Prostate gland (tissue), 2 donors: ENCODE measurements around the gene RECQL5. TPM values are rescaled to one million over a fixed set of nuclear protein-coding genes. Genes with fewer than 3 reads are reported as not detected.
A peak's percentile ranks its signal among the peaks of the same experiment; 100 is the strongest.

Experiments
- DNase-seq: peaks from one replicate; pipeline ENCODE4 v3.0.0-alpha.2; 2019; ENCODE audit warnings: low spot score
- H3K27ac ChIP-seq, 2 donors: fragments of 200-600 bp; sonication (generic); 2 replicates each; pipeline ENCODE4 v1.5.1; 2017 to 2019
- H3K27me3 ChIP-seq: fragments of 200-600 bp; sonication (generic); replicated peaks from 2 replicates; pipeline ENCODE4 v1.5.1; 2019; ENCODE audit not compliant: insufficient read depth
- H3K36me3 ChIP-seq, 2 donors: fragments of 200-600 bp; sonication (generic); 1 replicate in 1 of 2; 2 replicates in 1 of 2; pipeline versions ENCODE4 v1.5.1 to v1.8.1; 2017 to 2019
- H3K4me1 ChIP-seq: fragments of 200-600 bp; sonication (generic); replicated peaks from 2 replicates; pipeline ENCODE4 v1.5.1; 2019
- H3K4me3 ChIP-seq, 2 donors: fragments of 200-600 bp; sonication (generic); 2 replicates each; pipeline ENCODE4 v1.5.1; 2017 to 2019
- H3K9me3 ChIP-seq: fragments of 200-600 bp; sonication (generic); 2 replicates; pipeline ENCODE4 v1.5.1; 2017
- POLR2A ChIP-seq: fragments of 450-650 bp; IDR thresholded peaks from one replicate; pipeline ENCODE4 v1.6.1; 2016; ENCODE audit warnings: antibody characterized with exemption, mild to moderate bottlenecking
- POLR2AphosphoS5 ChIP-seq: sonication (generic); formaldehyde crosslinking; IDR thresholded peaks from one replicate; pipeline ENCODE4 v1.6.1; 2017; ENCODE audit warnings: antibody characterized with exemption
- WGBS: methylation state at CpG from one replicate; pipeline ENCODE4 v1.1.5; 2018; 5-methylcytosine and 5-hydroxymethylcytosine counted together
- intact Hi-C: fragments of 100-400 bp; cut with DNase I; formaldehyde crosslinking; loops from one replicate; pipeline ENCODE4 v1.14.2; 2022
- total RNA-seq, 2 donors: library from RNA; depleted of rRNA; stranded (reverse); fragments of >200 nt; gene quantifications; one replicate each; pipeline ENCODE4 v1.1.0, GENCODE V29; 2016
- TF ChIP-seq, protein P1 (sequence below), 4 experiments: fragments of 200-600 bp in 2 of 4; fragments of 450-650 bp in 2 of 4; sonication (generic) in 2 of 4; IDR thresholded peaks; 1 replicate in 3 of 4; 2 replicates in 1 of 4; pipeline ENCODE4 v1.5.1; 2016 to 2019; ENCODE audit warnings: antibody characterized with exemption in 4 of 4, mild to moderate bottlenecking in 2 of 4, moderate library complexity in 2 of 4

The RECQL5 gene
- total RNA-seq, 2 donors from 2014 or later: 33.6 to 132 TPM

DNA sequence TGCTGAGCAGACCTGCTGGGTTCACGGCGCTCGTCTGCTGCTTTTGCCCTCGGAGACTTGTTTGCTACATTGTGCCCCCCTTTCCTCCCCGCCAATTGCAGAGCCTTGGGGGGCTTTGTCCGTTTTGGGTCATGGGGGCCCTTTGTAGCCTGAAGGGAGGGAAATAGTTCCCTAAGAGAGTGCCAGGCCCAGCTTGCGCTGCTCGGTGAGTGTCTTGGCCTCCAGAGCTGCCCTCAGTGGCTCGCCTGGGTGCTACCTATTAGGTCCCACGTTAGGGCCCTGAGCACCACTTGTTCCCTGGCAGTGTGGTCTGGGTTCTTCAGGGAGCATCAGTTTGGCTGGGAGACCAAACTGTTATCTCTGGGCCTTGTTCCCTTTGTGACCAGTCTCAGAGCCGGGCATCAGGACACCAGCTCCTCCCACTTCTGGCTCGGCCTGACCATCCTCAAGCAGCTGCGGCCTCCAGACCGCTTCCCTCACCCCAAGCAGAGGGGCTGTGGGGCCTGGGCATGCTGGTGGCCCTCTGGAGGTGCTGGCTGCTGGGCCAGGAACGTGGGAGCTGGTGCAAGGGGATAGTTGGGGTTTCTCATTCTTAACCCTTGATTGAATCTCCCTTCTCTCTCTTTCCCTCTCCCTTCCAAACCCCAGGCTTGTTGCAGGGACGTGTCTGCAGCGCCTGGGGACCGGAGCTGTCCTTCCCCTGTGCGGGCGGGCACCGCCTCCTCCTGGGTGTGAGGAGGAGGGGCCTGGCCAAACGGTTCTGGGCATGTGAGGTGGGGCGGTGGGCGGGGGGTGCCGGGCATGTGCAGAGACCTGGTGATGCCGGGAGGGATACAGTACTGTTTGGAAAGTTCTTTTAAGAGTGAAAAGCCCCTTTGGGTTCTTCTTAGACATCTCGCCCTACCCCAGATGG, 38.3 kb upstream of the RECQL5 start:
- WGBS: 68% methylated on average over 27 of the region's 27 CpGs
- no peak overlapping the region for H3K27ac ChIP-seq
- intact Hi-C loops: no loop called here

DNA sequence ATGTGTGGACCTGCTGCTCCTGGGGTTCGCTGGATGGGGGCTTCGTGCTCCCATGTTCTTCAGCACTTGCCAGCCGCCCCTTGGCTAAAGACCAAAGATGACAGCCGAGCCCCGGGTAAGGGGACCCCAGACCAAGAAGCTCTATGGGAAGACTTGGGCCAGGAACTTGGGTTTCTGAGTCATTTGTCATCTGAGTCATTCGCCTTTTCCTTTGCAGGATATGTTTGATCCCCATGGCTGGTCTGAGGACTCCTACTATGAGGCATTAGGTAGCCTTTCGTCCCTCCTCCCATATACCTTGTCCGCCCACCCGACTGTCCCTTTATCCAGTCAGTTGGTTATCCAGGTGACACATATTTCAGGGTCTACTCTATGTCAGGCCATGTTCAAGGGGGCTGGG, 36.6 kb upstream of the RECQL5 start:
- intact Hi-C loops: no loop called here
- WGBS: 83% methylated on average over 9 of the region's 9 CpGs
- DNase-seq: no peak
- TF ChIP-seq POLR2AphosphoS5: no peak
- TF ChIP-seq, protein P1, sequence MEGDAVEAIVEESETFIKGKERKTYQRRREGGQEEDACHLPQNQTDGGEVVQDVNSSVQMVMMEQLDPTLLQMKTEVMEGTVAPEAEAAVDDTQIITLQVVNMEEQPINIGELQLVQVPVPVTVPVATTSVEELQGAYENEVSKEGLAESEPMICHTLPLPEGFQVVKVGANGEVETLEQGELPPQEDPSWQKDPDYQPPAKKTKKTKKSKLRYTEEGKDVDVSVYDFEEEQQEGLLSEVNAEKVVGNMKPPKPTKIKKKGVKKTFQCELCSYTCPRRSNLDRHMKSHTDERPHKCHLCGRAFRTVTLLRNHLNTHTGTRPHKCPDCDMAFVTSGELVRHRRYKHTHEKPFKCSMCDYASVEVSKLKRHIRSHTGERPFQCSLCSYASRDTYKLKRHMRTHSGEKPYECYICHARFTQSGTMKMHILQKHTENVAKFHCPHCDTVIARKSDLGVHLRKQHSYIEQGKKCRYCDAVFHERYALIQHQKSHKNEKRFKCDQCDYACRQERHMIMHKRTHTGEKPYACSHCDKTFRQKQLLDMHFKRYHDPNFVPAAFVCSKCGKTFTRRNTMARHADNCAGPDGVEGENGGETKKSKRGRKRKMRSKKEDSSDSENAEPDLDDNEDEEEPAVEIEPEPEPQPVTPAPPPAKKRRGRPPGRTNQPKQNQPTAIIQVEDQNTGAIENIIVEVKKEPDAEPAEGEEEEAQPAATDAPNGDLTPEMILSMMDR (IDR thresholded peaks at IDR 0.05): no peak
- no peak for TF ChIP-seq POLR2A
- Histone ChIP-seq H3K27me3 (no peaks in the 10 kb centered on the region), H3K9me3 (no peaks in the 10 kb centered on the region), H3K36me3 (peaks cover 6 to 21% of the 10 kb centered on the region in 2 donors), H3K4me3 (no peak overlapping the region), H3K27ac (no peak overlapping the region), H3K4me1 (peaks cover 13% of the 10 kb centered on the region)

More for the DNA sequence above, 38.3 kb upstream of the RECQL5 start:
- no peaks in the 10 kb centered on the region for H3K4me1 ChIP-seq
- H3K4me3 ChIP-seq: no peak overlapping the region
- peaks cover 6 to 21% of the 10 kb centered on the region in 2 donors for H3K36me3 ChIP-seq
- no peaks in the 10 kb centered on the region for H3K9me3 ChIP-seq
- DNase-seq: no peak
- H3K27me3 ChIP-seq: no peaks in the 10 kb centered on the region
- TF ChIP-seq, protein P1 (IDR thresholded peaks at IDR 0.05): no peak
- TF ChIP-seq POLR2AphosphoS5 (no peak), POLR2A (no peak)

DNA sequence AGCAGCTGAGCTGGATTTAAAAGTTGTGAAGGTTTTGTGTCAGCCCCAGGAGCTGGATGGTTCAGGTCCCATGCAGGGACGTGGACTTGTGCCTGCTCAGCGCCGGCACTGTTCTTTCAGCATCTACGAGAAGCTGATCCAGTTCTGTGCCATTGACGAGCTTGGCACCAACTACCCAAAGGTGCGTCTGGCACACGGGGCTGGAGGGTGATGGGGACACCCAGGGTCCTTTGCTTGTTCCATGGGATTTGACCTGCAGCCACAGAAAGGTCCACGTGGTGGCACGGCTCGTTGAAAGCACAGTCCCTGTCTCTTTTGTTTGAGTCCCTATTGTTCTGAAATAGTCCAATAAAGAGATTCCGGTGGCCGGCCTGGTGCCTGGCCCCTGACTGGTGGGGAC, 36.2 kb upstream of the RECQL5 start:
- no peak overlapping the region for H3K27ac ChIP-seq
- DNase-seq: no peak
- intact Hi-C loops: no loop called here
- H3K4me3 ChIP-seq: no peak overlapping the region
- TF ChIP-seq POLR2AphosphoS5 (no peak), POLR2A (no peak)
- TF ChIP-seq, protein P1 (IDR thresholded peaks at IDR 0.05): no peak
- peaks cover 6 to 21% of the 10 kb centered on the region in 2 donors for H3K36me3 ChIP-seq
- H3K4me1 ChIP-seq: peaks cover 15% of the 10 kb centered on the region
- WGBS: 73% methylated on average over 12 of the region's 12 CpGs
- no peaks in the 10 kb centered on the region for H3K27me3 ChIP-seq
- no peaks in the 10 kb centered on the region for H3K9me3 ChIP-seq

DNA sequence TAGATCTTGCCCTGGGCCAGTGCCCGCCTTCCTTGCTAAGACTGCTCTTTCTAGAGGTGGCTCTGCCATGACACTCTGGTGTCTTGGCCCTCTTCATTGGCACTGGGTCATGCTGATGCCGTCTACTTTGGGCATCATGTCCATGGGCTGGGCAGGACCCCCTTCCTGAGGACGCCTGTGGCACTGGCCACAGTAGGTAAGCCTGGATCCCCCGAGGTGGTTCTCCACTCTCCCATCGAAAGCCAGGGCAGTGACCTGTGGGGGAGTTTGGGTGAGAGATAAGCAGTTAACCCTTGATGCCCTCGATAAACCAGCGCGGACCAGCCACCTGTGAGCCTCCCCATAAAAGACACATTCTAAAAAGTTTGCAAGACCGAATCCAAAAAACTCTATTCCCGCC, 34.3 kb upstream of the RECQL5 start:
- TF ChIP-seq, protein P1 (IDR thresholded peaks at IDR 0.05): no peak
- TF ChIP-seq POLR2AphosphoS5 (no peak), POLR2A (no peak)
- H3K4me1 ChIP-seq: peaks cover 30% of the 10 kb centered on the region
- no peaks in the 10 kb centered on the region for H3K9me3 ChIP-seq
- DNase-seq: no peak
- WGBS: 84% methylated on average over 10 of the region's 10 CpGs
- peak overlapping the region; percentile 66 to 73 for H3K27ac ChIP-seq
- H3K36me3 ChIP-seq: peaks cover 6 to 10% of the 10 kb centered on the region in 2 donors
- no peak overlapping the region for H3K4me3 ChIP-seq
- no peaks in the 10 kb centered on the region for H3K27me3 ChIP-seq
- intact Hi-C loops: no loop called here

DNA sequence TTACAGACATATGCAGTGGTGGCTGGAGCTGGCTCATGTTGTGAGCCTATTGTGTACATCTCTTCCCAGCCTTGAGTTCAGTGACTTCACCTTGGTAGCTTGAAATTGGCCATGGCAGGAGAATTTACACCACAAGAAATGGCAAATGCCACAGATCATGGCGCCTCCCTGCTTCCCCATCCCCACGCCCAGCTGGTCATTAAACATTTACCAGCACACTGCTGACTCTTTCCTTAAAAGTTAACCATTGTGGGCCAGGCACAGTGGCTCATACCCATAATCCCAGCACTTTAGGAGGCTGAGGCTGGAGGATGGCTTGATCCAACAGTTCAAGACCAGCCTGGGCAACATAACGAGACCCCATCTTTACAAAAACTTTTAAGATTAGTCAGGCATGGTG, 31.7 kb upstream of the RECQL5 start:
- no peak for DNase-seq
- peak overlapping the region; percentile 35 to 90 for H3K27ac ChIP-seq

More for the DNA sequence above, 31.7 kb upstream of the RECQL5 start:
- Histone ChIP-seq H3K9me3 (no peaks in the 10 kb centered on the region), H3K4me1 (peaks cover 53% of the 10 kb centered on the region), H3K4me3 (no peak overlapping the region), H3K36me3 (peaks cover 0 to 6% of the 10 kb centered on the region in 2 donors), H3K27me3 (no peaks in the 10 kb centered on the region)
- intact Hi-C loops: no loop called here
- TF ChIP-seq POLR2AphosphoS5 (no peak), POLR2A (no peak)
- TF ChIP-seq, protein P1 (IDR thresholded peaks at IDR 0.05): no peak
- 82% methylated on average over 3 of the region's 3 CpGs for WGBS
